SK-N-SH (cell line): ENCODE results near the gene LYG2. TPM values are rescaled to one million over a fixed set of nuclear protein-coding genes. Genes with fewer than 3 reads are reported as not detected.

ENCODE experiments used
- CTCF ChIA-PET: fragments of 300-600, 350-600 bp; formaldehyde crosslinking; extraction: SDS; loops from one replicate; lab custom pipeline; 2021; lab: Yijun Ruan, JAX
- POLR2A ChIA-PET: fragments of 350-600 bp; sonication (Branson Sonifier 250); formaldehyde crosslinking; extraction: SDS; loops from one replicate; lab custom pipeline; 2020; ENCODE audit warnings: antibody characterized with exemption, inconsistent platforms; lab: Yijun Ruan, JAX
- DNase-seq: peaks from one replicate; pipeline ENCODE4 v3.0.0; 2012
- H2AFZ ChIP-seq: fragments of 200-600 bp; sonication (generic); 2 replicates; pipeline ENCODE4 v1.8.1; 2016; ENCODE audit warnings: antibody characterized with exemption, mild to moderate bottlenecking, low read depth
- H3F3A ChIP-seq: fragments of 200-600 bp; sonication (generic); replicated peaks from 2 replicates; pipeline ENCODE3; 2016; ENCODE audit warnings: antibody characterized with exemption, mild to moderate bottlenecking; ENCODE audit not compliant: insufficient read depth
- H3K27ac ChIP-seq, 2 experiments: fragments of 200-500 bp in 1 of 2; fragments of 200-600 bp in 1 of 2; sonication (Bioruptor generic) in 1 of 2; sonication (generic), shearing (Covaris generic) in 1 of 2; 2 replicates each; pipeline versions ENCODE4 v1.5.1 to v1.6.1; 2014 to 2016; ENCODE audit warnings: low read depth in 2 of 2, inconsistent platforms in 1 of 2, low read length in 1 of 2, mild to moderate bottlenecking in 1 of 2, mixed read lengths in 1 of 2
- H3K27me3 ChIP-seq: fragments of 200-600 bp; sonication (generic), shearing (Covaris generic); 2 replicates; pipeline ENCODE4 v1.6.1; 2016; ENCODE audit warnings: mixed run types; ENCODE audit not compliant: insufficient read depth
- H3K36me3 ChIP-seq, 2 experiments: fragments of 200-500 bp in 1 of 2; fragments of 200-600 bp in 1 of 2; sonication (Bioruptor generic) in 1 of 2; sonication (generic) in 1 of 2; replicated peaks in 1 of 2; 2 replicates each; pipeline versions ENCODE3 to v1.5.1; 2014 to 2016; ENCODE audit warnings: low read length in 1 of 2, mild to moderate bottlenecking in 1 of 2; ENCODE audit not compliant: insufficient read depth in 2 of 2, control insufficient read depth in 1 of 2
- H3K4me1 ChIP-seq, 2 experiments: fragments of 200-500 bp in 1 of 2; fragments of 200-600 bp in 1 of 2; sonication (Bioruptor generic) in 1 of 2; sonication (generic), shearing (Covaris generic) in 1 of 2; 2 replicates each; pipeline versions ENCODE4 v1.5.1 to v1.6.1; 2014 to 2016; ENCODE audit warnings: low read depth in 1 of 2, low read length in 1 of 2, mixed run types in 1 of 2; ENCODE audit not compliant: insufficient read depth in 2 of 2, control insufficient read depth in 1 of 2
- H3K4me2 ChIP-seq: fragments of 200-600 bp; sonication (generic), shearing (Covaris generic); 2 replicates; pipeline ENCODE4 v1.6.1; 2017; ENCODE audit warnings: mixed run types
- H3K4me3 ChIP-seq, 2 experiments: fragments of 200-500 bp in 1 of 2; fragments of 200-600 bp in 1 of 2; sonication (Bioruptor generic) in 1 of 2; sonication (generic), shearing (Covaris generic) in 1 of 2; 2 replicates each; pipeline versions ENCODE4 v1.5.1 to v1.8.1; 2014 to 2016; ENCODE audit warnings: low read depth in 2 of 2, inconsistent platforms in 1 of 2, low read length in 1 of 2, mild to moderate bottlenecking in 1 of 2, mixed read lengths in 1 of 2, moderate library complexity in 1 of 2
- H3K79me2 ChIP-seq: fragments of 200-600 bp; sonication (generic); 2 replicates; pipeline ENCODE4 v1.8.1; 2017; ENCODE audit warnings: mild to moderate bottlenecking; ENCODE audit not compliant: insufficient read depth
- H3K9ac ChIP-seq: fragments of 200-600 bp; sonication (generic); 2 replicates; pipeline ENCODE4 v1.6.1; 2017; ENCODE audit warnings: mixed run types
- H3K9me2 ChIP-seq: fragments of 200-600 bp; sonication (generic); 2 replicates; pipeline ENCODE4 v1.6.1; 2017; ENCODE audit warnings: mixed run types
- H3K9me3 ChIP-seq: fragments of 200-600 bp; sonication (generic); 2 replicates; pipeline ENCODE4 v1.6.1; 2017; ENCODE audit warnings: mixed run types, mild to moderate bottlenecking, moderate library complexity
- H4K20me1 ChIP-seq: fragments of 200-600 bp; sonication (generic); 2 replicates; pipeline ENCODE4 v1.6.1; 2017; ENCODE audit warnings: mild to moderate bottlenecking, mixed run types; ENCODE audit not compliant: insufficient read depth
- CHD2 ChIP-seq: fragments of 150-350 bp; IDR thresholded peaks from 2 replicates; pipeline ENCODE4 v1.6.1; 2018; ENCODE audit warnings: low read length; ENCODE audit not compliant: partially characterized antibody
- ELF1 ChIP-seq: IDR thresholded peaks from 2 replicates; pipeline ENCODE4 v1.4.0; 2012
- EP300 ChIP-seq, 2 experiments: IDR thresholded peaks; 2 replicates each; pipeline versions ENCODE4 v1.4.0 to v1.6.1; 2012; ENCODE audit warnings: borderline replicate concordance in 1 of 2, low read depth in 1 of 2, low read length in 1 of 2
- FOSL2 ChIP-seq: IDR thresholded peaks from 2 replicates; pipeline ENCODE4 v1.4.0; 2012; ENCODE audit warnings: low read depth, mild to moderate bottlenecking, moderate library complexity, borderline replicate concordance
- FOXJ3 ChIP-seq: sonication (generic); formaldehyde crosslinking; IDR thresholded peaks from 2 replicates; pipeline ENCODE4 v1.5.1; 2020; ENCODE audit warnings: mild to moderate bottlenecking, missing genetic modification reagents
- FOXM1 ChIP-seq: IDR thresholded peaks from 2 replicates; pipeline ENCODE4 v1.4.0; 2012; ENCODE audit warnings: low read depth, mild to moderate bottlenecking
- GABPA ChIP-seq: IDR thresholded peaks from 2 replicates; pipeline ENCODE4 v1.4.0; 2012; ENCODE audit warnings: low read depth, mild to moderate bottlenecking
- GATA2 ChIP-seq: sonication (generic); formaldehyde crosslinking; IDR thresholded peaks from 2 replicates; pipeline ENCODE4 v1.5.0; 2020; ENCODE audit warnings: mild to moderate bottlenecking, missing genetic modification reagents
- MXI1 ChIP-seq: IDR thresholded peaks from 2 replicates; pipeline ENCODE4 v1.6.1; 2012; ENCODE audit warnings: mild to moderate bottlenecking, low read depth, low read length, improper control_type of control experiment
- NFIC ChIP-seq: IDR thresholded peaks from 2 replicates; pipeline ENCODE4 v1.4.0; 2012; ENCODE audit warnings: borderline replicate concordance
- NRF1 ChIP-seq: IDR thresholded peaks from 2 replicates; pipeline ENCODE4 v1.6.1; 2012; ENCODE audit warnings: low read depth, mild to moderate bottlenecking, low read length
- RFX5 ChIP-seq: IDR thresholded peaks from 2 replicates; pipeline ENCODE4 v1.6.1; 2012; ENCODE audit warnings: mild to moderate bottlenecking, improper control_type of control experiment, low read length
- RXRA ChIP-seq: IDR thresholded peaks from 2 replicates; pipeline ENCODE4 v1.4.0; 2012; ENCODE audit warnings: low read depth, mild to moderate bottlenecking, borderline replicate concordance
- SIN3A ChIP-seq: IDR thresholded peaks from 2 replicates; pipeline ENCODE4 v1.6.1; 2012; ENCODE audit warnings: low read depth, mild to moderate bottlenecking, low read length, moderate library complexity, borderline replicate concordance
- SMC3 ChIP-seq: IDR thresholded peaks from 2 replicates; pipeline ENCODE4 v1.6.1; 2012; ENCODE audit warnings: low read depth, low read length, improper control_type of control experiment
- TAF1 ChIP-seq: IDR thresholded peaks from 2 replicates; pipeline ENCODE4 v1.6.1; 2012; ENCODE audit warnings: low read depth, mild to moderate bottlenecking, low read length, moderate library complexity, borderline replicate concordance
- TCF12 ChIP-seq: IDR thresholded peaks from 2 replicates; pipeline ENCODE4 v1.4.0; 2012
- YY1 ChIP-seq: IDR thresholded peaks from 2 replicates; pipeline ENCODE4 v1.4.0; 2012; ENCODE audit warnings: low read depth, mild to moderate bottlenecking
- WGBS: methylation state at CpG from one replicate; pipeline ENCODE4 v1.1.6; 2017; ENCODE audit warnings: low lambda C conversion rate; 5-methylcytosine and 5-hydroxymethylcytosine counted together
- polyA plus RNA-seq, 3 experiments: library from polyadenylated mRNA; depleted of rRNA; stranded (reverse); fragments of >200 nt; gene quantifications; 2 replicates each; pipeline ENCODE4 v1.2.3, GENCODE V29; 2012
- TF ChIP-seq, protein P1 (sequence below): fragments of 200-600 bp; sonication (generic); IDR thresholded peaks from 2 replicates; pipeline ENCODE4 v1.6.1; 2017; ENCODE audit warnings: antibody characterized with exemption, mild to moderate bottlenecking, moderate library complexity
- TF ChIP-seq, protein P2 (sequence below): IDR thresholded peaks from 2 replicates; pipeline ENCODE4; 2012
- TF ChIP-seq, protein P3 (sequence below): IDR thresholded peaks from 2 replicates; pipeline ENCODE4 v1.4.0; 2012; ENCODE audit warnings: low read depth, borderline replicate concordance

The LYG2 gene
- polyA plus RNA-seq, 1 of the 3 experiments (the other 2 are of a cell fraction) = not detected

DNA sequence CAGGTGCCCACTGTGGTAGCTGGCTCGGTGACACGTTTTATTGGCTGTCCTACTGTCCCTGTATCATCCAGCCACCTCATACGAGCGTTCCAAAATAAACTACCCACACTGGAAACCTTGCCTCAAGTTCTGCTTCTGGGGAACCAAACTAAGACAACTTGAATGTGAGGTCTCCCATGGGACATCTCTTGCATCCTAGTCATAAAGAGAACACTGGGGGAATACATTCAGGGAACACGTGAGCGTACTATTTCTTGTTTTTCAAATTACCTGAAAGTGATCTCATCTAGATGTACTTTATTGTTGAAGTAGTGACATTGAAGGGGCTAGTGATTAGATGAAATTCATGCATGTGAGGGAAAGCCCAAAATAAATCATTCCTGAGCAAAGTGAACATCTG is 15.0 kb downstream of the LYG2 start:
- Histone ChIP-seq H3K9me2 (no peaks in the 10 kb centered on the region), H3K79me2 (no peaks in the 10 kb centered on the region), H3K27me3 (no peaks in the 10 kb centered on the region), H3K27ac (no peak overlapping the region), H3K4me1 (no peaks in the 10 kb centered on the region), H3K36me3 (no peaks in the 10 kb centered on the region), H2AFZ (no peak overlapping the region), H3K9ac (no peak overlapping the region), H4K20me1 (no peaks in the 10 kb centered on the region), H3K4me2 (no peak overlapping the region), H3K9me3 (no peaks in the 10 kb centered on the region), H3K4me3 (no peak overlapping the region), H3F3A (no peaks in the 10 kb centered on the region)
- 76% methylated on average over 6 of the region's 6 CpGs for WGBS
- DNase-seq = no peak
- TF ChIP-seq, protein P1, sequence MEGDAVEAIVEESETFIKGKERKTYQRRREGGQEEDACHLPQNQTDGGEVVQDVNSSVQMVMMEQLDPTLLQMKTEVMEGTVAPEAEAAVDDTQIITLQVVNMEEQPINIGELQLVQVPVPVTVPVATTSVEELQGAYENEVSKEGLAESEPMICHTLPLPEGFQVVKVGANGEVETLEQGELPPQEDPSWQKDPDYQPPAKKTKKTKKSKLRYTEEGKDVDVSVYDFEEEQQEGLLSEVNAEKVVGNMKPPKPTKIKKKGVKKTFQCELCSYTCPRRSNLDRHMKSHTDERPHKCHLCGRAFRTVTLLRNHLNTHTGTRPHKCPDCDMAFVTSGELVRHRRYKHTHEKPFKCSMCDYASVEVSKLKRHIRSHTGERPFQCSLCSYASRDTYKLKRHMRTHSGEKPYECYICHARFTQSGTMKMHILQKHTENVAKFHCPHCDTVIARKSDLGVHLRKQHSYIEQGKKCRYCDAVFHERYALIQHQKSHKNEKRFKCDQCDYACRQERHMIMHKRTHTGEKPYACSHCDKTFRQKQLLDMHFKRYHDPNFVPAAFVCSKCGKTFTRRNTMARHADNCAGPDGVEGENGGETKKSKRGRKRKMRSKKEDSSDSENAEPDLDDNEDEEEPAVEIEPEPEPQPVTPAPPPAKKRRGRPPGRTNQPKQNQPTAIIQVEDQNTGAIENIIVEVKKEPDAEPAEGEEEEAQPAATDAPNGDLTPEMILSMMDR = no peak
- no peak for TF ChIP-seq ELF1
- TF ChIP-seq FOSL2 = no peak
- no peak for TF ChIP-seq SMC3
- TF ChIP-seq RXRA = no peak
- TF ChIP-seq MXI1 = no peak
- no peak for TF ChIP-seq FOXM1
- TF ChIP-seq NFIC = no peak
- TF ChIP-seq FOXJ3 = no peak
- no peak for TF ChIP-seq GATA2 (CRISPR knock-in tag)
- CTCF ChIA-PET = no interaction called here
- POLR2A ChIA-PET = no interaction called here

DNA sequence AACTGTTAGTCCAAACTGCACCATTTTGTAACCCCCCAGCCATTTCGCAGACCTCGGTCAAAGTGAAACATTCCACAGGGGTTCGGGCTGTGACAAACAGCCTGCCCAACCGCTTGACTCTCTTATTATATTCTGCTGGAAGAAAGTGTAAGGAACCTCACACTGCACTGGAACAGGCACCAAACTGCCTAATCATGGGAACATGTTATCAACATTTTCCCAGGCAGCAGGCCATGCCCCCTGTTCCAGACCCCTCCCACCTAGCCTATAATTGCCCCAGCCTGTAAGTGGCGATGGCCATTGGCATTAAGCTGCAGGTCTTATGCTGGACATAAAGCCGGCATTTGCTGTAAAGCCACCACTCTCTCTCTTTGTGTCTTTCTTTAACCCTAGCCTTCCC is 16.9 kb downstream of the LYG2 start:
- Histone ChIP-seq H3K9me2 (no peaks in the 10 kb centered on the region), H2AFZ (no peak overlapping the region), H3K79me2 (no peaks in the 10 kb centered on the region), H3K4me1 (no peaks in the 10 kb centered on the region), H3K27ac (no peak overlapping the region), H3K4me3 (no peak overlapping the region), H3K36me3 (no peaks in the 10 kb centered on the region), H3K27me3 (no peaks in the 10 kb centered on the region), H3K9me3 (no peaks in the 10 kb centered on the region), H3K4me2 (no peak overlapping the region), H3K9ac (no peak overlapping the region), H4K20me1 (no peaks in the 10 kb centered on the region), H3F3A (no peaks in the 10 kb centered on the region)
- no peak for DNase-seq
- ChIA-PET POLR2A (no interaction called here), CTCF (no interaction called here)
- no peak for TF ChIP-seq RFX5
- TF ChIP-seq, protein P2, sequence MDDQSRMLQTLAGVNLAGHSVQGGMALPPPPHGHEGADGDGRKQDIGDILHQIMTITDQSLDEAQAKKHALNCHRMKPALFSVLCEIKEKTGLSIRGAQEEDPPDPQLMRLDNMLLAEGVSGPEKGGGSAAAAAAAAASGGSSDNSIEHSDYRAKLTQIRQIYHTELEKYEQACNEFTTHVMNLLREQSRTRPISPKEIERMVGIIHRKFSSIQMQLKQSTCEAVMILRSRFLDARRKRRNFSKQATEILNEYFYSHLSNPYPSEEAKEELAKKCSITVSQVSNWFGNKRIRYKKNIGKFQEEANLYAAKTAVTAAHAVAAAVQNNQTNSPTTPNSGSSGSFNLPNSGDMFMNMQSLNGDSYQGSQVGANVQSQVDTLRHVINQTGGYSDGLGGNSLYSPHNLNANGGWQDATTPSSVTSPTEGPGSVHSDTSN = no peak
- TF ChIP-seq GABPA = no peak
- no peak for TF ChIP-seq FOXJ3
- no peak for TF ChIP-seq FOSL2
- no peak for TF ChIP-seq CHD2
- TF ChIP-seq, protein P3, sequence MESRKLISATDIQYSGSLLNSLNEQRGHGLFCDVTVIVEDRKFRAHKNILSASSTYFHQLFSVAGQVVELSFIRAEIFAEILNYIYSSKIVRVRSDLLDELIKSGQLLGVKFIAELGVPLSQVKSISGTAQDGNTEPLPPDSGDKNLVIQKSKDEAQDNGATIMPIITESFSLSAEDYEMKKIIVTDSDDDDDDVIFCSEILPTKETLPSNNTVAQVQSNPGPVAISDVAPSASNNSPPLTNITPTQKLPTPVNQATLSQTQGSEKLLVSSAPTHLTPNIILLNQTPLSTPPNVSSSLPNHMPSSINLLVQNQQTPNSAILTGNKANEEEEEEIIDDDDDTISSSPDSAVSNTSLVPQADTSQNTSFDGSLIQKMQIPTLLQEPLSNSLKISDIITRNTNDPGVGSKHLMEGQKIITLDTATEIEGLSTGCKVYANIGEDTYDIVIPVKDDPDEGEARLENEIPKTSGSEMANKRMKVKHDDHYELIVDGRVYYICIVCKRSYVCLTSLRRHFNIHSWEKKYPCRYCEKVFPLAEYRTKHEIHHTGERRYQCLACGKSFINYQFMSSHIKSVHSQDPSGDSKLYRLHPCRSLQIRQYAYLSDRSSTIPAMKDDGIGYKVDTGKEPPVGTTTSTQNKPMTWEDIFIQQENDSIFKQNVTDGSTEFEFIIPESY = no peak
- TF ChIP-seq EP300 (IDR thresholded peaks at IDR 0.05; ENCODE audit: borderline replicate concordance in 1 of 2, low read depth in 1 of 2, low read length in 1 of 2) = no peak
- no peak for TF ChIP-seq SIN3A
- no peak for TF ChIP-seq TAF1
- TF ChIP-seq, protein P1 = no peak
- TF ChIP-seq NRF1 = no peak
- TF ChIP-seq YY1 = no peak
- no peak for TF ChIP-seq TCF12
- WGBS = 93% methylated on average over 6 of the region's 6 CpGs
